ENCODE results near the gene DIP2C.
"Not testable (repeated sequence)": the region's sequence is repeated elsewhere in the genome, so short reads cannot be mapped to it uniquely, and the experiment has no call there.

The DIP2C gene

GRCh38 chr10:640673-641045, 48.8 kb downstream of the DIP2C start:
- no peaks in the 10 kb centered on the region for H3K36me3 Mint-ChIP-seq (ENCODE audit: low read depth)
- no peak overlapping the region for H3K27ac Mint-ChIP-seq
- peaks cover 11% of the 10 kb centered on the region for H3K9me3 Mint-ChIP-seq
- peaks cover 19% of the 10 kb centered on the region for H3K27me3 Mint-ChIP-seq
- intact Hi-C loops (cut with micrococcal nuclease) = no loop called here
- no peaks in the 10 kb centered on the region for H3K4me1 Mint-ChIP-seq (ENCODE audit: low read depth)
- no peak overlapping the region for H3K4me3 Mint-ChIP-seq

GRCh38 chr10:639751-640672, 49.5 kb downstream of the DIP2C start:
- Mint-ChIP-seq H3K4me3 (no peak overlapping the region), H3K27ac (no peak overlapping the region), H3K36me3 (ENCODE audit: low read depth) (no peaks in the 10 kb centered on the region), H3K27me3 (peaks cover 24% of the 10 kb centered on the region), H3K4me1 (ENCODE audit: low read depth) (no peaks in the 10 kb centered on the region), H3K9me3 (peaks cover 9% of the 10 kb centered on the region)
- intact Hi-C loops (cut with micrococcal nuclease) = no loop called here

- no peak overlapping the region for H3K27ac Mint-ChIP-seq
- no peaks in the 10 kb centered on the region for H3K36me3 Mint-ChIP-seq (ENCODE audit: low read depth)
- peaks cover under 1% of the 10 kb centered on the region for H3K9me3 Mint-ChIP-seq
- H3K4me1 Mint-ChIP-seq (ENCODE audit: low read depth) = no peaks in the 10 kb centered on the region
- intact Hi-C loops (cut with micrococcal nuclease) = no loop called here
- H3K4me3 Mint-ChIP-seq = no peak overlapping the region
- H3K27me3 Mint-ChIP-seq = peaks cover 28% of the 10 kb centered on the region
Measured at GRCh38 chr10:639001-639750, 50.3 kb downstream of the DIP2C start.

- no peaks in the 10 kb centered on the region for H3K9me3 Mint-ChIP-seq
- no peaks in the 10 kb centered on the region for H3K4me1 Mint-ChIP-seq (ENCODE audit: low read depth)
- no peak overlapping the region for H3K27ac Mint-ChIP-seq
- no peaks in the 10 kb centered on the region for H3K36me3 Mint-ChIP-seq (ENCODE audit: low read depth)
- intact Hi-C loops (cut with micrococcal nuclease) = no loop called here
- peaks cover 32% of the 10 kb centered on the region for H3K27me3 Mint-ChIP-seq
- no peak overlapping the region for H3K4me3 Mint-ChIP-seq
Measured at GRCh38 chr10:637771-638195, 51.7 kb downstream of the DIP2C start.

GRCh38 chr10:637221-637620, 52.2 kb downstream of the DIP2C start:
- Mint-ChIP-seq H3K9me3 (no peaks in the 10 kb centered on the region), H3K27me3 (peaks cover 32% of the 10 kb centered on the region), H3K27ac (no peak overlapping the region), H3K4me1 (ENCODE audit: low read depth) (no peaks in the 10 kb centered on the region), H3K36me3 (ENCODE audit: low read depth) (no peaks in the 10 kb centered on the region), H3K4me3 (no peak overlapping the region)
- intact Hi-C loops (cut with micrococcal nuclease) = no loop called here

- intact Hi-C loops (cut with micrococcal nuclease) = no loop called here
- Mint-ChIP-seq H3K27ac (no peak overlapping the region), H3K4me3 (no peak overlapping the region), H3K36me3 (ENCODE audit: low read depth) (no peaks in the 10 kb centered on the region), H3K27me3 (peaks cover 32% of the 10 kb centered on the region), H3K9me3 (no peaks in the 10 kb centered on the region), H3K4me1 (ENCODE audit: low read depth) (no peaks in the 10 kb centered on the region)
Measured at GRCh38 chr10:636769-637168, 52.7 kb downstream of the DIP2C start.

- Mint-ChIP-seq H3K4me1 (ENCODE audit: low read depth) (no peaks in the 10 kb centered on the region), H3K27me3 (peaks cover 33% of the 10 kb centered on the region), H3K9me3 (no peaks in the 10 kb centered on the region), H3K36me3 (ENCODE audit: low read depth) (no peaks in the 10 kb centered on the region), H3K27ac (no peak overlapping the region), H3K4me3 (no peak overlapping the region)
- intact Hi-C loops (cut with micrococcal nuclease) = no loop called here
Measured at GRCh38 chr10:636016-636730, 53.3 kb downstream of the DIP2C start.

GRCh38 chr10:635088-635861, 54.2 kb downstream of the DIP2C start:
- Mint-ChIP-seq H3K4me3 (no peak overlapping the region), H3K9me3 (no peaks in the 10 kb centered on the region), H3K4me1 (ENCODE audit: low read depth) (no peaks in the 10 kb centered on the region), H3K36me3 (ENCODE audit: low read depth) (no peaks in the 10 kb centered on the region), H3K27ac (no peak overlapping the region), H3K27me3 (peaks cover 39% of the 10 kb centered on the region)
- intact Hi-C loops (cut with micrococcal nuclease) = no loop called here

- peaks cover 46% of the 10 kb centered on the region for H3K27me3 Mint-ChIP-seq
- no peak overlapping the region for H3K27ac Mint-ChIP-seq
- H3K4me1 Mint-ChIP-seq (ENCODE audit: low read depth) = no peaks in the 10 kb centered on the region
- no peak overlapping the region for H3K4me3 Mint-ChIP-seq
- H3K9me3 Mint-ChIP-seq = no peaks in the 10 kb centered on the region
- intact Hi-C loops (cut with micrococcal nuclease) = no loop called here
- H3K36me3 Mint-ChIP-seq (ENCODE audit: low read depth) = no peaks in the 10 kb centered on the region
Measured at GRCh38 chr10:634256-634655, 55.2 kb downstream of the DIP2C start.

- Mint-ChIP-seq H3K27me3 (peaks cover 53% of the 10 kb centered on the region), H3K36me3 (ENCODE audit: low read depth) (no peaks in the 10 kb centered on the region)
- intact Hi-C loops (cut with micrococcal nuclease) = no loop called here
Measured at GRCh38 chr10:633279-634245, 55.9 kb downstream of the DIP2C start.

GRCh38 chr10:632807-633177, 56.7 kb downstream of the DIP2C start:
- H3K4me1 Mint-ChIP-seq (ENCODE audit: low read depth); H3K27ac Mint-ChIP-seq; H3K4me3 Mint-ChIP-seq; H3K9me3 Mint-ChIP-seq; H3K36me3 Mint-ChIP-seq (ENCODE audit: low read depth); intact Hi-C loops (cut with micrococcal nuclease): not testable (repeated sequence)
- peaks cover 58% of the 10 kb centered on the region for H3K27me3 Mint-ChIP-seq

More at GRCh38 chr10:633279-634245, 55.9 kb downstream of the DIP2C start:
- H3K4me3 Mint-ChIP-seq = no peak overlapping the region
- no peak overlapping the region for H3K27ac Mint-ChIP-seq
- H3K9me3 Mint-ChIP-seq = no peaks in the 10 kb centered on the region
- H3K4me1 Mint-ChIP-seq (ENCODE audit: low read depth) = no peaks in the 10 kb centered on the region

GRCh38 chr10:632155-632806, 57.2 kb downstream of the DIP2C start:
- H3K4me3 Mint-ChIP-seq; H3K4me1 Mint-ChIP-seq (ENCODE audit: low read depth): not testable (repeated sequence)

More at GRCh38 chr10:632155-632806, 57.2 kb downstream of the DIP2C start:
- intact Hi-C loops (cut with micrococcal nuclease); H3K36me3 Mint-ChIP-seq (ENCODE audit: low read depth); H3K27ac Mint-ChIP-seq; H3K9me3 Mint-ChIP-seq: not testable (repeated sequence)
- peaks cover 58% of the 10 kb centered on the region for H3K27me3 Mint-ChIP-seq

Data from dendritic cell treated with granulocyte-macrophage colony-stimulating factor and Interleukin-4, amounts not matched to agents 40 ng/mL and 50 ng/mL, for 4 days (primary cell).